SK-N-SH (cell line): Measurements from ENCODE around the gene MED14.

Experiments used
- CHD2 ChIP-seq: fragments of 150-350 bp; IDR thresholded peaks from 2 replicates; pipeline ENCODE4 v1.6.1; 2018; ENCODE audit warnings: low read length; ENCODE audit not compliant: partially characterized antibody
- CTCF ChIP-seq: fragments of 200-600 bp; sonication (generic); IDR thresholded peaks from 2 replicates; pipeline ENCODE4 v1.6.1; 2017; ENCODE audit warnings: antibody characterized with exemption, mild to moderate bottlenecking, moderate library complexity
- EP300 ChIP-seq, 2 experiments: IDR thresholded peaks; 2 replicates each; pipeline versions ENCODE4 v1.4.0 to v1.6.1; 2012; ENCODE audit warnings: borderline replicate concordance in 1 of 2, low read depth in 1 of 2, low read length in 1 of 2
- FOSL2 ChIP-seq: IDR thresholded peaks from 2 replicates; pipeline ENCODE4 v1.4.0; 2012; ENCODE audit warnings: low read depth, mild to moderate bottlenecking, moderate library complexity, borderline replicate concordance
- FOXM1 ChIP-seq: IDR thresholded peaks from 2 replicates; pipeline ENCODE4 v1.4.0; 2012; ENCODE audit warnings: low read depth, mild to moderate bottlenecking
- MAX ChIP-seq: IDR thresholded peaks from 2 replicates; pipeline ENCODE4 v1.4.0; 2012; ENCODE audit warnings: low read depth
- MXI1 ChIP-seq: IDR thresholded peaks from 2 replicates; pipeline ENCODE4 v1.6.1; 2012; ENCODE audit warnings: mild to moderate bottlenecking, low read depth, low read length, improper control_type of control experiment
- POLR2AphosphoS5 ChIP-seq: IDR thresholded peaks from 2 replicates; pipeline ENCODE4 v1.6.1; 2012; ENCODE audit warnings: low read depth, low read length
- RAD21 ChIP-seq: IDR thresholded peaks from 2 replicates; pipeline ENCODE4 v1.6.1; 2012; ENCODE audit warnings: mild to moderate bottlenecking, low read length
- RXRA ChIP-seq: IDR thresholded peaks from 2 replicates; pipeline ENCODE4 v1.4.0; 2012; ENCODE audit warnings: low read depth, mild to moderate bottlenecking, borderline replicate concordance
- SMC3 ChIP-seq: IDR thresholded peaks from 2 replicates; pipeline ENCODE4 v1.6.1; 2012; ENCODE audit warnings: low read depth, low read length, improper control_type of control experiment
- USF1 ChIP-seq: IDR thresholded peaks from 2 replicates; pipeline ENCODE4 v1.4.0; 2012; ENCODE audit warnings: low read depth, borderline replicate concordance
- USF2 ChIP-seq: fragments of 150-350 bp; IDR thresholded peaks from 2 replicates; pipeline ENCODE4 v1.6.1; 2017; ENCODE audit warnings: antibody characterized with exemption, low read length, low read depth, borderline replicate concordance
- ZBTB33 ChIP-seq: IDR thresholded peaks from 2 replicates; pipeline ENCODE4 v1.4.0; 2012; ENCODE audit warnings: low read depth, borderline replicate concordance

GRCh38 chrX:40661489-40661888 lies 73.9 kb downstream of the MED14 start:
- no peak for TF ChIP-seq CTCF
- TF ChIP-seq USF2 = no peak
- no peak for TF ChIP-seq POLR2AphosphoS5
- no peak for TF ChIP-seq MXI1
- no peak for TF ChIP-seq SMC3
- no peak for TF ChIP-seq FOXM1
- TF ChIP-seq CHD2 = no peak
- TF ChIP-seq ZBTB33 = no peak
- TF ChIP-seq RAD21 = no peak
- TF ChIP-seq MAX = no peak
- TF ChIP-seq EP300 (IDR thresholded peaks at IDR 0.05; ENCODE audit: borderline replicate concordance in 1 of 2, low read depth in 1 of 2, low read length in 1 of 2) = no peak
- TF ChIP-seq RXRA = no peak
- TF ChIP-seq USF1 = no peak
- TF ChIP-seq FOSL2 = no peak
